SW 1271 (cell line): ENCODE data around the gene METRNL.

Experiments
- DNase-seq, 2 experiments: peaks; one replicate each; lab custom pipeline; 2025; lab: John Stamatoyannopoulos, UW

The METRNL gene

GRCh38 chr17:83080579-83080857 is 1.1 kb downstream of the METRNL start:
- DNase-seq = no peak

- no peak for DNase-seq
Measured at GRCh38 chr17:83080858-83081683, 1.7 kb downstream of the METRNL start.

GRCh38 chr17:83081684-83082201 is 2.3 kb downstream of the METRNL start:
- no peak for DNase-seq

- DNase-seq = no peak
Measured at GRCh38 chr17:83082424-83082823, 3.0 kb downstream of the METRNL start.

GRCh38 chr17:83082909-83083367 is 3.5 kb downstream of the METRNL start:
- DNase-seq = no peak

GRCh38 chr17:83083368-83084201 is 4.2 kb downstream of the METRNL start:
- DNase-seq = peak in 1 of 2 experiments; percentile 58

GRCh38 chr17:83084214-83084613 is 4.8 kb downstream of the METRNL start:
- DNase-seq = no peak

GRCh38 chr17:83084621-83085056 is 5.2 kb downstream of the METRNL start:
- DNase-seq = no peak

- no peak for DNase-seq
Measured at GRCh38 chr17:83085103-83085502, 5.7 kb downstream of the METRNL start.

GRCh38 chr17:83085526-83086198 is 6.3 kb downstream of the METRNL start:
- no peak for DNase-seq

GRCh38 chr17:83086199-83086880 is 6.9 kb downstream of the METRNL start:
- no peak for DNase-seq

GRCh38 chr17:83086907-83087787 is 7.7 kb downstream of the METRNL start:
- DNase-seq = no peak

- no peak for DNase-seq
Measured at GRCh38 chr17:83087788-83088360, 8.5 kb downstream of the METRNL start.

- DNase-seq = no peak
Measured at GRCh38 chr17:83088451-83088850, 9.0 kb downstream of the METRNL start.

- DNase-seq = no peak
Measured at GRCh38 chr17:83088909-83089308, 9.5 kb downstream of the METRNL start.

- no peak for DNase-seq
Measured at GRCh38 chr17:83089328-83090132, 10.1 kb downstream of the METRNL start.

GRCh38 chr17:83090444-83091256 is 11.2 kb downstream of the METRNL start:
- no peak for DNase-seq

- DNase-seq = no peak
Measured at GRCh38 chr17:83091257-83092141, 12.1 kb downstream of the METRNL start.
